CD14-positive monocyte (primary cell): ENCODE data around the gene PIAS4. TPM values are rescaled to one million over a fixed set of nuclear protein-coding genes. Genes with fewer than 3 reads are reported as not detected.

Experiments used
- DNase-seq, 3 donors: peaks; one replicate each; pipeline ENCODE4 v3.0.0-alpha.2; 2011 to 2022
- H2AFZ ChIP-seq: 2 replicates; pipeline ENCODE4 v1.6.0; 2012; ENCODE audit warnings: mild to moderate bottlenecking, low read depth, low read length, inconsistent platforms; ENCODE audit not compliant: insufficient read depth, poor library complexity, severe bottlenecking
- H3K27ac ChIP-seq, 2 donors: 1 replicate in 1 of 2; 2 replicates in 1 of 2; pipeline ENCODE4 v1.5.1; 2012 to 2013; ENCODE audit warnings: low read length in 2 of 2, control low read depth in 1 of 2, inconsistent platforms in 1 of 2, low read depth in 1 of 2, mild to moderate bottlenecking in 1 of 2
- H3K27me3 ChIP-seq, 2 donors: one replicate each; pipeline versions ENCODE4 v1.6.0 to v1.6.1; 2011 to 2013; ENCODE audit warnings: low read length in 2 of 2; ENCODE audit not compliant: control insufficient read depth in 2 of 2, insufficient read depth in 2 of 2
- H3K36me3 ChIP-seq, 2 donors: replicated peaks in 1 of 2; 1 replicate in 1 of 2; 2 replicates in 1 of 2; pipeline versions ENCODE4 v1.5.1 to v1.6.1; 2012 to 2013; ENCODE audit warnings: low read length in 2 of 2, control low read depth in 1 of 2, inconsistent platforms in 1 of 2, mild to moderate bottlenecking in 1 of 2; ENCODE audit not compliant: insufficient read depth in 2 of 2, control insufficient read depth in 1 of 2
- H3K4me1 ChIP-seq, 2 donors: 1 replicate in 1 of 2; 2 replicates in 1 of 2; pipeline versions ENCODE4 v1.5.1 to v1.6.1; 2012 to 2013; ENCODE audit warnings: low read length in 2 of 2, control low read depth in 1 of 2, inconsistent platforms in 1 of 2, mild to moderate bottlenecking in 1 of 2, moderate library complexity in 1 of 2; ENCODE audit not compliant: insufficient read depth in 2 of 2, control insufficient read depth in 1 of 2
- H3K4me2 ChIP-seq: replicated peaks from 2 replicates; pipeline ENCODE3; 2012; ENCODE audit warnings: low read length, moderate library complexity, mild to moderate bottlenecking; ENCODE audit not compliant: poor library complexity, severe bottlenecking; ENCODE audit errors: extremely low read depth
- H3K4me3 ChIP-seq, 3 experiments: fragments of 200-600 bp in 1 of 3; sonication (generic) in 1 of 3; replicated peaks in 1 of 3; 1 replicate in 2 of 3; 2 replicates in 1 of 3; pipeline ENCODE4 v1.5.1; 2011 to 2013; ENCODE audit warnings: low read length in 3 of 3, mild to moderate bottlenecking in 3 of 3, control low read depth in 2 of 3, low read depth in 2 of 3, inconsistent platforms in 1 of 3, moderate library complexity in 1 of 3
- H3K79me2 ChIP-seq: 2 replicates; pipeline ENCODE4 v1.6.0; 2012; ENCODE audit warnings: mild to moderate bottlenecking, control low read depth, inconsistent platforms, low read length, moderate library complexity; ENCODE audit not compliant: insufficient read depth
- H3K9ac ChIP-seq: 2 replicates; pipeline ENCODE4 v1.6.0; 2017; ENCODE audit warnings: low read length, mild to moderate bottlenecking; ENCODE audit not compliant: insufficient read depth, poor library complexity, severe bottlenecking
- H3K9me3 ChIP-seq, 2 donors: replicated peaks in 1 of 2; 1 replicate in 1 of 2; 2 replicates in 1 of 2; pipeline versions ENCODE4 v1.5.1 to v1.6.1; 2012 to 2013; ENCODE audit warnings: low read length in 2 of 2, control low read depth in 1 of 2; ENCODE audit not compliant: control insufficient read depth in 1 of 2, insufficient read depth in 1 of 2
- H4K20me1 ChIP-seq: 2 replicates; pipeline ENCODE4 v1.6.0; 2012; ENCODE audit warnings: mild to moderate bottlenecking, low read length, control low read depth, moderate library complexity; ENCODE audit not compliant: insufficient read depth
- H3K27ac Mint-ChIP-seq, 7 donors: one replicate each; pipeline ENCODE4 v1.8.0; 2020; ENCODE audit warnings: mild to moderate bottlenecking in 7 of 7, mixed read lengths in 7 of 7, moderate library complexity in 6 of 7, inconsistent platforms in 2 of 7
- H3K27me3 Mint-ChIP-seq, 3 donors: one replicate each; pipeline ENCODE4 v1.8.0; 2021 to 2022; ENCODE audit warnings: low read depth in 3 of 3, mild to moderate bottlenecking in 3 of 3, mixed read lengths in 3 of 3, moderate library complexity in 3 of 3, inconsistent platforms in 1 of 3
- H3K36me3 Mint-ChIP-seq, 2 donors: one replicate each; pipeline ENCODE4 v1.8.0; 2020; ENCODE audit warnings: mixed read lengths in 2 of 2, inconsistent platforms in 1 of 2, mild to moderate bottlenecking in 1 of 2
- H3K4me1 Mint-ChIP-seq: one replicate; pipeline ENCODE4 v1.8.0; 2020; ENCODE audit warnings: mild to moderate bottlenecking, mixed read lengths
- H3K4me3 Mint-ChIP-seq, 2 donors: one replicate each; pipeline ENCODE4 v1.8.0; 2020; ENCODE audit warnings: mild to moderate bottlenecking in 2 of 2, mixed read lengths in 2 of 2, moderate library complexity in 1 of 2
- H3K9me3 Mint-ChIP-seq, 7 donors: one replicate each; pipeline ENCODE4 v1.8.0; 2020 to 2022; ENCODE audit warnings: mixed read lengths in 7 of 7, mild to moderate bottlenecking in 6 of 7, moderate library complexity in 6 of 7, inconsistent platforms in 2 of 7
- CTCF ChIP-seq: fragments of 200-600 bp; IDR thresholded peaks from one replicate; pipeline ENCODE4 v1.8.0; 2022; ENCODE audit warnings: antibody characterized with exemption, mild to moderate bottlenecking
- WGBS: methylation state at CpG from one replicate; pipeline ENCODE4 v1.1.5; 2013; ENCODE audit warnings: missing lambda C conversion rate; ENCODE audit not compliant: insufficient coverage; 5-methylcytosine and 5-hydroxymethylcytosine counted together
- intact Hi-C, 2 donors: fragments of 100-400 bp; cut with micrococcal nuclease; formaldehyde crosslinking; loops; one replicate each; pipeline versions ENCODE4 v1.15.0 to v1.15.1; 2023
- polyA plus RNA-seq, 3 donors: library from polyadenylated mRNA; depleted of rRNA in 1 of 3; unstranded in 2 of 3; stranded (reverse) in 1 of 3; fragments of 300-500 nt in 2 of 3; fragments of >200 nt in 1 of 3; fragmentation: Illumina TruSeq in 2 of 3; gene quantifications; 1 replicate in 2 of 3; 2 replicates in 1 of 3; pipeline ENCODE4 v1.2.3, GENCODE V29; 2012 to 2021

Gene PIAS4
- polyA plus RNA-seq, 3 donors = 2.3 to 8.1 (median 5.9) TPM

GRCh38 chr19:3984584-3984907 lies 23.0 kb upstream of the PIAS4 start:
- peak overlapping the region; percentile 96 to 97 for H3K4me3 Mint-ChIP-seq
- Histone ChIP-seq H4K20me1 (peaks cover 69% of the 10 kb centered on the region), H3K9ac (peak overlapping the region; percentile 92), H3K9me3 (no peaks in the 10 kb centered on the region), H3K4me3 (peak overlapping the region; percentile 76 to 97 (median 93)), H3K27me3 (no peaks in the 10 kb centered on the region), H3K79me2 (peaks cover 59% of the 10 kb centered on the region), H2AFZ (no peak overlapping the region), H3K27ac (peak overlapping the region; percentile 83 to 93), H3K36me3 (peaks cover 47 to 48% of the 10 kb centered on the region in 2 donors), H3K4me2 (peak overlapping the region; percentile 84), H3K4me1 (peaks cover 35 to 44% of the 10 kb centered on the region in 2 donors)
- peak overlapping the region; percentile 93 to 99 (median 96) for H3K27ac Mint-ChIP-seq
- H3K27me3 Mint-ChIP-seq = peaks cover 0 to 3% (median 0%) of the 10 kb centered on the region in 3 donors
- WGBS = 0% methylated on average over 5 of the region's 10 CpGs
- peaks cover 0 to 2% (median 0%) of the 10 kb centered on the region in 7 donors for H3K9me3 Mint-ChIP-seq
- TF ChIP-seq CTCF = no peak
- peak in 1 of 3 donors; percentile 22 for DNase-seq
- H3K4me1 Mint-ChIP-seq = peaks cover 39% of the 10 kb centered on the region
- intact Hi-C loops = loop anchor here in 1 of 2 donors (2.0 kb wide), 1 partner anchor 14 kb away; the partner anchor contains the start of gene DAPK3
- peaks cover 44 to 48% of the 10 kb centered on the region in 2 donors for H3K36me3 Mint-ChIP-seq

- Histone ChIP-seq H3K4me1 (peaks cover 35 to 44% of the 10 kb centered on the region in 2 donors), H3K9me3 (no peaks in the 10 kb centered on the region), H3K9ac (peak within 1 kb of the TSS; percentile 92), H3K4me3 (peak within 1 kb of the TSS; percentile 76 to 97 (median 93)), H3K27me3 (no peaks in the 10 kb centered on the region), H3K4me2 (peak within 1 kb of the TSS; percentile 84), H2AFZ (peak within 1 kb of the TSS; percentile 82), H3K27ac (peak within 1 kb of the TSS; percentile 83 to 93), H4K20me1 (peaks cover 64% of the 10 kb centered on the region), H3K36me3 (peaks cover 42 to 43% of the 10 kb centered on the region in 2 donors), H3K79me2 (peaks cover 53% of the 10 kb centered on the region)
- Mint-ChIP-seq H3K27me3 (peaks cover 0 to 3% (median 0%) of the 10 kb centered on the region in 3 donors), H3K27ac (peak within 1 kb of the TSS; percentile 93 to 99 (median 96)), H3K4me1 (peaks cover 40% of the 10 kb centered on the region), H3K36me3 (peaks cover 40 to 43% of the 10 kb centered on the region in 2 donors), H3K4me3 (peak within 1 kb of the TSS; percentile 96 to 97), H3K9me3 (peaks cover 0 to 2% (median 0%) of the 10 kb centered on the region in 7 donors)
- TF ChIP-seq CTCF = no peak
- DNase-seq = peak; percentile 92 to 93 (median 92)
- WGBS = under 1% methylated on average over 74 of the region's 80 CpGs
- intact Hi-C loops = loop anchor here (2.0 to 5.0 kb wide), 2 partner anchors 14 to 82 kb away; partner anchors contain the start of genes DAPK3 (in 1 of the 2) and ZBTB7A (in 1 of the 2)
Measured at GRCh38 chr19:3984908-3985642, 22.5 kb upstream of the PIAS4 start, which contains the start of gene EEF2. EEF2 (minus strand) TSS chr19:3985463; CDS start chr19:3985380, 83 bp downstream.
